OCI-LY3 (cell line): ENCODE data around the gene CACNA2D2.

Experiments
- CTCF ChIP-seq: fragments of 200-600, 300-600 bp; sonication (generic); IDR thresholded peaks from 2 replicates; pipeline ENCODE4 v1.5.1; 2014; ENCODE audit warnings: antibody characterized with exemption, low read length, low read depth
- EZH2phosphoT487 ChIP-seq: fragments of 200-600 bp; shearing (Covaris generic); IDR thresholded peaks from 2 replicates; pipeline ENCODE4 v1.6.1; 2018; ENCODE audit warnings: antibody characterized with exemption, mixed run types, low read depth

DNA sequence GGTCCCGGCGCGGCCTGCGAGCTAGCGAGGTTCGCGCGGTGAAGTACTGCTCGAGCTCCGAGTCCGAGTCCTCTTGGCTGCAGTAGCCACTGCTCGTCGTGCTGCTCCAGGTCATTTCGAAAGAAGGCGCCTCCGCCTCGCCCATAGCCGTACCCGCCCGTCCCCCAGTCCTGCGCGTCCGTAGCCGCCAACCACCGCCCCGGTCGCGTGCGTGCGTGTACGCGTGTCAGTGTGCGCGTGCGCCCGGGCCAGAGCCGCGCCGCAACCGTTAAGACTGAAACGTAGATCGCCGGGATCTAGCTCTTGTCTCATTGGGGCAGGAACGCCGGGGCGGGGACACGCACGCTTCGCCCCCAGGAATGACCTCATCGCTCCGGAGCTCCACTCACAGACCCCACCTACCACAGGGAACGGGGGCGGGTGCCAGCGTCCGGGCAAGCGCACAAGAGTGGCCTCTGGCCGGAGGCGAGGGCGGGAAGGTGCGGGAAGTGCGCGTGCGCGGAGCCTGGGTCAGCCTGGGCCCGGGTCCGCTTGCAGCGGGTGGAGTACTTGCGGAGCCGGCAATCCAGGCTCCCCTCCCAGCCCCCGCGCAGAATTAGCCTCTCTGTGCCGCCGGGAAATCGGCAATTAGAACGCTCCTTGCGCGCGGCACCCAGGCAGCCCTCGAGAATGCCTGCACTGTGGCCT, 166.1 kb downstream of the CACNA2D2 start:
- TF ChIP-seq CTCF (no peak), EZH2phosphoT487 (no peak)
